GM18505 (cell line): ENCODE results near the gene TBC1D10A.

Experiments
- ATAC-seq: cut with Tn5 transposase; IDR thresholded peaks from one replicate; pipeline ENCODE4 v1.9.1; 2021; ENCODE audit not compliant: unreplicated experiment
- POLR2A ChIP-seq: IDR thresholded peaks from 4 replicates; pipeline ENCODE4 v1.6.1; 2011; ENCODE audit warnings: borderline replicate concordance; ENCODE audit not compliant: insufficient read depth, insufficient read length; ENCODE audit errors: extremely low read depth

Gene TBC1D10A

GRCh38 chr22:30320021-30320556, 6.7 kb downstream of the TBC1D10A start:
- TF ChIP-seq POLR2A = no peak
- no peak for ATAC-seq

- ATAC-seq = no peak
- TF ChIP-seq POLR2A = no peak
Measured at GRCh38 chr22:30318799-30319419, 7.8 kb downstream of the TBC1D10A start.

- TF ChIP-seq POLR2A = no peak
- no peak for ATAC-seq
Measured at GRCh38 chr22:30317778-30318177, 9.0 kb downstream of the TBC1D10A start.

- no peak for ATAC-seq
Measured at GRCh38 chr22:30315962-30316576, 10.7 kb downstream of the TBC1D10A start.

GRCh38 chr22:30314915-30315314, 11.8 kb downstream of the TBC1D10A start:
- no peak for TF ChIP-seq POLR2A
- ATAC-seq = no peak

More at GRCh38 chr22:30315962-30316576, 10.7 kb downstream of the TBC1D10A start:
- no peak for TF ChIP-seq POLR2A

- TF ChIP-seq POLR2A = no peak
- no peak for ATAC-seq
Measured at GRCh38 chr22:30313527-30314363, 13.0 kb downstream of the TBC1D10A start.

- no peak for ATAC-seq
- TF ChIP-seq POLR2A = no peak
Measured at GRCh38 chr22:30312053-30312452, 14.7 kb downstream of the TBC1D10A start.

- TF ChIP-seq POLR2A = no peak
- no peak for ATAC-seq
Measured at GRCh38 chr22:30310881-30311771, 15.6 kb downstream of the TBC1D10A start.

- no peak for TF ChIP-seq POLR2A
- no peak for ATAC-seq
Measured at GRCh38 chr22:30309951-30310741, 16.6 kb downstream of the TBC1D10A start.

- no peak for ATAC-seq
- no peak for TF ChIP-seq POLR2A
Measured at GRCh38 chr22:30308518-30309230, 18.1 kb downstream of the TBC1D10A start.

- no peak for TF ChIP-seq POLR2A
Measured at GRCh38 chr22:30308093-30308492, 18.6 kb downstream of the TBC1D10A start.

More at GRCh38 chr22:30308093-30308492, 18.6 kb downstream of the TBC1D10A start:
- ATAC-seq = no peak
